Loucy (cell line): ENCODE results near the gene TLE3.

Experiments
- EZH2phosphoT487 ChIP-seq: fragments of 200-600 bp; IDR thresholded peaks from 2 replicates; pipeline ENCODE4 v1.6.1; 2018; ENCODE audit warnings: antibody characterized with exemption, mild to moderate bottlenecking, moderate library complexity, borderline replicate concordance
- TF ChIP-seq, protein P1 (sequence below): fragments of 200-600 bp; sonication (generic); conservative IDR thresholded peaks from 2 replicates; pipeline ENCODE4 v1.5.1; 2014; ENCODE audit warnings: mild to moderate bottlenecking, antibody characterized with exemption, low read length

DNA sequence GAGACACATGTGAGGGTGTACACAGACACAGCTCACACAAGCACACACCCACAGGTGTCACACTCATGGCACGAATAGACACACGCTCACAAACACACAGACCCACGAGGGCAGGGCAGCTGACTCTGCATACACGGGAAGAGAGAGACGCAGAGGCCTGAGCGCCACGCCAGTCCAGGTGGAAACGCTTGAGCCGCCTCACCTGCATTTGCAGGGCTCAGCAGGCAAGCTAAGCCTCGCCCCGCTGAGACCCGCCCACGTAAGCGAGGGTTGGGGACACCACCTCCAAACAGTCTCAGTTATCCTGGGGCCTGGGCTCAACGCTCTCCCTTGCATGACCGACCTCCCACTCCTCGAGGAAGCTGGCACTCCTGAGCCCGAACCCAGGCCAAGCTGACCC lies 73.2 kb downstream of the TLE3 start:
- TF ChIP-seq, protein P1, sequence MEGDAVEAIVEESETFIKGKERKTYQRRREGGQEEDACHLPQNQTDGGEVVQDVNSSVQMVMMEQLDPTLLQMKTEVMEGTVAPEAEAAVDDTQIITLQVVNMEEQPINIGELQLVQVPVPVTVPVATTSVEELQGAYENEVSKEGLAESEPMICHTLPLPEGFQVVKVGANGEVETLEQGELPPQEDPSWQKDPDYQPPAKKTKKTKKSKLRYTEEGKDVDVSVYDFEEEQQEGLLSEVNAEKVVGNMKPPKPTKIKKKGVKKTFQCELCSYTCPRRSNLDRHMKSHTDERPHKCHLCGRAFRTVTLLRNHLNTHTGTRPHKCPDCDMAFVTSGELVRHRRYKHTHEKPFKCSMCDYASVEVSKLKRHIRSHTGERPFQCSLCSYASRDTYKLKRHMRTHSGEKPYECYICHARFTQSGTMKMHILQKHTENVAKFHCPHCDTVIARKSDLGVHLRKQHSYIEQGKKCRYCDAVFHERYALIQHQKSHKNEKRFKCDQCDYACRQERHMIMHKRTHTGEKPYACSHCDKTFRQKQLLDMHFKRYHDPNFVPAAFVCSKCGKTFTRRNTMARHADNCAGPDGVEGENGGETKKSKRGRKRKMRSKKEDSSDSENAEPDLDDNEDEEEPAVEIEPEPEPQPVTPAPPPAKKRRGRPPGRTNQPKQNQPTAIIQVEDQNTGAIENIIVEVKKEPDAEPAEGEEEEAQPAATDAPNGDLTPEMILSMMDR = no peak
- no peak for TF ChIP-seq EZH2phosphoT487
